GM20431 (cell line): ENCODE results near the gene ORM2.
"Not testable (repeated sequence)": the region's sequence is repeated elsewhere in the genome, so short reads cannot be mapped to it uniquely, and the experiment has no call there.

Source experiments
- in situ Hi-C: fragments of 300-500 bp; cut with MseI, MboI; formaldehyde crosslinking; loops from one replicate; pipeline ENCODE4 v1.15.0; 2020; ENCODE audit warnings: low sequenced_read_pairs; ENCODE audit not compliant: unreplicated experiment

The ORM2 gene

DNA sequence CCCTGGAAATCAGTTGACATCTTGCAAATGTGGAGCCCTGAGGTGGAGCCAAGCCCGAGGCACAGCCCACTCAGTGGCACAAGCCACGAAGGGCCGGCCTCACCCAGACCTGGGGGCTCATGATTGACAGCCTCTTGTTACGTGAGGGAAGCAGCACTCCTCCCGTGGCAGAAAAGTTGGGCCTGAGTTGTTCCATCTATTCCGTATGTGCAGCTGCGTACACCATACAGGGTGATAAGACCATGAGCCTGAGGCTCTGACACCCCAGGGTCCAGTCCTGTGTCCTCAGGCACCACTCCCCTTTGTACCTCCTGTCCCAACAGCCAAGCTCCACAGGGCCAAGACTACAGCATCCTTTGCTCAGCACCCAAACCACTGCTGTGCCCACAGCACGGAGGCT lies 1.9 kb upstream of the ORM2 start:
- in situ Hi-C loops = no loop called here

DNA sequence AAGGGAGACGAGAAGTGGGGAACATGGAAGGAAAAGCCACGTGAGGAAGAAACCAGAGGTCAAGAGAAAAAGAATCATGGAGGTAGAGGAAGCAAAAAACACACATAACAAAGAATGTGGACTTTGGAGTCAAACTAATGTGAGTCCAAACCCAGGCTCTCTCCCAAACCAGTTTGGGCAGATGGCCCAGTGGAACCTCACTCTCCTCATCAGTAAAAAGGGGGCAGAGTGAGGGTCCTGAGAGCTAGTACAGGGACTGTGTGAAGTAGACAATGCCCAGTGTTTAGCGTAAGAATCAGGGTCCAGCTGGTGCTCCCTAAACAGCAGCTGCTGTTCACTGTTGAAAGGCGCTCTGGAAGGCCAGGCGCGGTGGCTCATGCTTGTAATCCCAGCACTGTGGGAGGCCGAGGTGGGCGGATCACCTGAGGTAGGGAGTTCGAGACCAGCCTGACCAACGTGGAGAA lies 1.3 kb upstream of the ORM2 start:
- in situ Hi-C loops = not testable (repeated sequence)

DNA sequence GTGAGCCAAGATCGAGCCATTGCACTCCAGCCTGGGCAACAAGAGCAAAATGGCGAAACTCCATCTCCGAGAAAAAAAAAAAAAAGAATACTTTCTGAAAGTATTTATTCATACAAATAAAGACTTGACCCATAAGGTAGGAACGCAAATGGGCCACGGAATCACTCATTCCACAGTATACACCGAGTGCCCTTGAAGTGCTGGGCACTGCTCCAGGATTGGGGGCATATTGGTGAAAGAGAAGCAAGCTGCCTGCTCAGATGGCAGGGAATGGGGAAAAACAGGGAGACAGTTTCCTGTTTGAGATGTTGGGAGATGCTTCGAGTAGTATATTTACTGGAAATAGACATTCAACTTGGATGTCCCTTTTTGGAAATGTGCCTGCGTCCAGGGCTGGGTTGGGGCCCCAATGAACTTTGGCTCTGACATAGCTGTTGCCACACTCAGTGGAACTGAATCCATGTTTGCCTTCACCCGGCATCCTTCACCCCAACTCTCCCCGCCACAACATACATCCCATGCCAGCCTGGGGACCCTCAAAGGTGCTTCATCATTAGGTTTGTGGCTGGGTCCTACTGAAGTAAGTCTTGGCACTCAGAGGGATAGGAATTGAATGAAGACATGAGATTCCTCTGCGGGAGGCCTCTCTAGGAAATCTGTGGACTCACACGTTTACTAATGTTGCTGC lies 588 bp upstream of the ORM2 start:
- in situ Hi-C loops = not testable (repeated sequence)

DNA sequence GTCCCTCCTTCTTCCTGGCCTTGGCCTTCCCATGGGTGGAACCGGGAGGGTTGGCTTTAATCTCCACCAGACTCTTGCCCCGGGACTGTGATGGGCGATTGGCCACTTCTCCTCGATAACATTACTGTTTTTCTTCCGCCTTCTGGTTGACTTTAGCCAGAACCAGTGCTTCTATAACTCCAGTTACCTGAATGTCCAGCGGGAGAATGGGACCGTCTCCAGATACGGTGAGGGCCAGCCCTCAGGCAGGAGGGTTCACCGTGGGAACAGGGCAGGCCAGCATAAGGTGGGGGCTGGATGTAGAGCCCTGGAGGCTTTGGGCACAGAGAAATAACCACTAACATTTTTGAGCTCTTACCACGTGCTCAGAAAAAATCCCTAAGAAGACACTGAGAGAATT lies 967 bp downstream of the ORM2 start:
- in situ Hi-C loops = no loop called here

DNA sequence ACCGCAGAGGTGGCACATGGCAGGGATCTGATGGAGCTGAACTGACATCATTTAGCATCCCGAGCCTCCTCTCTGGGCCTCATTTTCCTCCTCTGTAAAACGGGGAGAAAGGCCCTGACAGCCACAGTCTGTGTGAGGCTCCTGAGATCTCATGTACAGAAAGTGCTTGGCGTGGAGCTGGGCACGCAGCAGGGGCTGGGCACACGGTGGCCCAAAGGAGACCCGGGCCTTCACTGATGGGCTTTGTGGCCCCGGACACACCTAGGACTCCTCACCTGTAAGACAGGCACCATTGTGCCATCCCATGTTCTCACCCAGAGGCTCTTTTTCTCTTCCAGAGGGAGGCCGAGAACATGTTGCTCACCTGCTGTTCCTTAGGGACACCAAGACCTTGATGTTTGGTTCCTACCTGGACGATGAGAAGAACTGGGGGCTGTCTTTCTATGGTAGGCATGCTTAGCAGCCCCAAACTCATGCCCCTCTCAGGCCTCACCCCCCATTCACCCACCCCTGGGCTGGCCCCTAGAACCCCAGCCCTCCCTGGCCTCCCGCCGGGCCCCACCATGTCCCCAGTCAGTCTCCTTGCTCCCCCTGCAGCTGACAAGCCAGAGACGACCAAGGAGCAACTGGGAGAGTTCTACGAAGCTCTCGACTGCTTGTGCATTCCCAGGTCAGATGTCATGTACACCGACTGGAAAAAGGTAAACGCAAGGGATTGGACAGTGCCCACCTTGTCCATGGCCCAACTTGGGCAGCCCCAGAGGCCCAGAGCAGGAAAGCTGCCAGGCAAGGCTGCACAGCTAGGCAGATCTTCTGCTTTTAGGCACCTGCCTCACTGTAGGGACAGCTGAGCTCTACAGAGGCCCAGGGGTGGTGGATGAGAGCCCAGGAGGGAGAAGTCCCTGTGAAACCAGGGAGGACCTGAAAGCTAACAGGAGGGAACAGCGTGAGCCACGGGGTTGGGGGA lies 1.8 kb downstream of the ORM2 start:
- in situ Hi-C loops = not testable (repeated sequence)

DNA sequence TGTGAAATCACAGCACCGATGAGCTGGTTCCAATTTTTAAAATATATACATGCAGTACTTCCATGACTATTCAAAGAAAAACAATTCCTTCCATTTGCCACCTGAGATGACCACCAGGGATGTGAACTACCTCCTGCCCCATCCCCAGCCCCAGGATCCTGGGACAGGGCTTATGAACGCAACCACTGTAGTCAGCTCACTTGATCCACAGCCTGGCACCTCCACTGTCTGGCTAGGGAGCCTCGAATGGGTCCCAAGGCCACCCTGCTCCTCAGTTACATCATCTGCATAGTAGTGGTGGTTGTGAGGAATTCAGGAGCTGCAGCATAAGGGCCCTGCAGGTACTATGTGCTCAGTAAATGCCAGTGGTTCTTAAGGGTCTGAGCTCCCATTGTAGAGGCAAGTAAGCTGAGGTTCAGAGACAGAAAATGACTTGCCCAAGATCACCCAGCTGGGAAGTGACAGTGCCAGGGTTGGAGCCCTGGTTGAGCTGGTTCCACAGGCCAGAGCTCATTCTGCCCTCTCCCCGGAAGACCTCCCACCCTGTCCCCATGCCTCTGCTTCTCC lies 2.9 kb downstream of the ORM2 start:
- in situ Hi-C loops = not testable (repeated sequence)

DNA sequence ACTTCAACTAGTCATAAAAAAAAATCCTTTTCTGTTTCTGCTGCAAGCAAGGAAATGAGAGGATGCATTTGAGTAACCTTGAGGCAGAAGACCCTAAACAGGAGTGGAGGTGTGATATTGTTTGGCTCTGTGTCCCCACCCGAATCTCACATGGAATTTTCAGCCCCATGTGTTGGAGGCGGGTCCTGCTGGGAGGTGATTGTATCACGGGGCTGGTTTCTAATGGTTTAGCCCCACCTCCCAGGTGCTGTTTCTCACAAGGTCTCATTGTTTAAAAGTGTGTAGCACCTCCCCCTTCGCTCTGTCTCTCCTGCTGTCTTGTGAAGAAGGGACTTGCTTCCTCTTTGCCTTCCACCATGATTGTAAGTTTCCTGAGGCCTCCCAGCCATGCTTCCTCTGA lies 4.0 kb downstream of the ORM2 start:
- in situ Hi-C loops = not testable (repeated sequence)

DNA sequence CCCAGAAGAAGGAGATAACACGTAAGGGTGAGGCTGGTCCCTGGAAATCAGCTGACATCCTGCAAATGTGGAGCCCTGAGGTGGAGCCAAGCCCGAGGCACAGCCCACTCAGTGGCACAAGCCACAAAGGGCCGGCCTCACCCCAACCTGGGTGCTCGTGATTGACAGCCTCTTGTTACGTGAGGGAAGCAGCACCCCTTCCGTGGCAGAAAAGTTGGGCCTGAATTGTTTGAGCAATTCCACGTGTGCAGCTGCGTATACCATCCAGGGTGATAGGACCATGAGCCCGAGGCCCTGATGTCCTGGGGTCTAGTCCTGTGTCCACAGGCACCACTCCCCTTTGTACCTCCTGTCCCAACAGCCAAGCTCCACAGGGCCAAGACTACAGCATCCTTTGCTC lies 4.8 kb downstream of the ORM2 start:
- in situ Hi-C loops = no loop called here

DNA sequence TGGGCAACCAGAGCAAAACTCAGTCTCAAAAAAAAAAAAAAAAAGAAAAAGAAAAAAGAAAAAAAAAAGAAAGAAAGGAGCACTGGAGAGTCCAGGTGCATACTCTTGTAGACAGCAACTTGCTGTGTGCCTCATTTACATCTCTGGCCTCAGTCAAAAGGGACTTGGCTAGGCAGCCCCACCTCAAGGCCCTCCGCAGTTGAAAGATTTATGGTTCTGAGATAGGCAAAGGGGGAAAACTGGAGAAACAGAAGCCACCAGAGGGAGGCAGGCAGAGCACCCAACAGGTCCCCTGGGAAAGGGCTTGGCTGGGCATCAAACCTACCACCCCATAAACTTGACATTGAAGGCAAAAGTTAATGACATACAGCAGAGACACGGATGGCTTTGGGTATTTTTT lies 6.1 kb downstream of the ORM2 start:
- in situ Hi-C loops = no loop called here

DNA sequence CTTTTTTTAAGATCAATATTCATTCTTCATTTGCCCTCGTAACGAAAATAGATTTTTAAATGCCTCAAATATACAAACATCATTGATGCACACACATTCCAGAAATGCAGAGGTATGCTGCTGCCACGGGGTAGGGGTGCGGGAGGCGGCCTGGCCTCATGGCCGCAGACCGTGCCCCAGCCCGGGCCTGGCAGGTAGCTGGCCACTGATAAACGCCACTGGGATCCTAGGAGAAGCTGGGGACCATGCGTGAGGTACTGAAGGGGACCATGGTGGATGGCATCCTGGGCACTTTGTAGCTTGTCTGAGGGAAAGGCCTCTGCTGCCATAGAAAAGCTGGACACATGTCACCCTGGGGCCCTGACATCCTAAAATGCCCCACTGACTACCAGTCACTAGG lies 6.5 kb downstream of the ORM2 start:
- in situ Hi-C loops = no loop called here

DNA sequence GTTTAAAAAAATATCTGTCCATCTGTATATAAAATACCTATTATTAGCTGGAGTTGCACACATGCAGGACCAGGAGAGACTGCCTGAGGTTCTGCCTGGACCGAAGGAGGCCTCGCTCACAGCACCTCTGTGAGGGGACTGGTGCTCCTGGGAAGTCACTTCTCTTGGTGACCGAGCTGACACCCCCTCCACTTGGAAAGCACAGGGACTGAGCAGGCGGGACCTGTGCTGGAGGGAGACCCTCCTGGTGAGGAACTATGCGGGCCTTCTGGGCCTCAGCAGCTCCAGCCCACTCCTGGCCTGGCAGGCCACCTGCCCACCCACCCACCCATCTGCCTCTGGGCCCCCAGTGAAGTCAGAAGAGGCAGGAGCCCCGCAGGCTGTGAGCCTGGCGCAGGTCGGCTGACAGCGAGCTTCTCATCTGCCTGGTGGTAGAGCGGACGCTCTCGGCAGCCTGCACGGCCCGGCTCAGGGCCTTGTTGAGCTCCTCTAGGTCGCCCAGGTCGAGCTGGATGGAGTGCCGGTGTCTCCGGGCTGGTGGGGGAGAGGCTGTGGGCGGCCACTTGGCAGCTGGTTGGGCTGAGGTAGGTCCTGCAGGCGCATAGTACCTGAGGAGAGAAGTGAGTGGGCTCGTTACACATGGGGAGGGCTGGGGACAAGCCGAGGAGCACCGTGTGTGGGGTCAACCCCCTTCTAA lies 7.2 kb downstream of the ORM2 start:
- in situ Hi-C loops = no loop called here

DNA sequence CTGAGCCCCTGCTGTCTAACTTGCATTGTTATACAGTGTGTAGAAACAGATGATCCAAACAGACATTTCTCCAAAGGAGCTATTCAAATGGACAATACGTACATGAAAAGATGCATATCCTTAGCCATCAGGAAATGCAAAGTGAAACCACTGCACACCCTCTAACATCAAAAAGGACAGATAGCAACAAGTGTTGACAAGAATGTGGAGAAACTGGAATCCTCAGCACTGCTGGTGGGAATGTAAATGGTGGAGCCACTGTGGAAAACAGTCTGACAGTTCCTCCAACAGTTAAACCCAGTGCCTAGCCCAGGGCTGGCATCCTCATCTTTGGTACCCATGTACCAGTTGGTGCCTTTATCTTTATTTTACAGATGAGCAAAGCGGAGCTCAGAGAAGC lies 8.5 kb downstream of the ORM2 start:
- in situ Hi-C loops = no loop called here

DNA sequence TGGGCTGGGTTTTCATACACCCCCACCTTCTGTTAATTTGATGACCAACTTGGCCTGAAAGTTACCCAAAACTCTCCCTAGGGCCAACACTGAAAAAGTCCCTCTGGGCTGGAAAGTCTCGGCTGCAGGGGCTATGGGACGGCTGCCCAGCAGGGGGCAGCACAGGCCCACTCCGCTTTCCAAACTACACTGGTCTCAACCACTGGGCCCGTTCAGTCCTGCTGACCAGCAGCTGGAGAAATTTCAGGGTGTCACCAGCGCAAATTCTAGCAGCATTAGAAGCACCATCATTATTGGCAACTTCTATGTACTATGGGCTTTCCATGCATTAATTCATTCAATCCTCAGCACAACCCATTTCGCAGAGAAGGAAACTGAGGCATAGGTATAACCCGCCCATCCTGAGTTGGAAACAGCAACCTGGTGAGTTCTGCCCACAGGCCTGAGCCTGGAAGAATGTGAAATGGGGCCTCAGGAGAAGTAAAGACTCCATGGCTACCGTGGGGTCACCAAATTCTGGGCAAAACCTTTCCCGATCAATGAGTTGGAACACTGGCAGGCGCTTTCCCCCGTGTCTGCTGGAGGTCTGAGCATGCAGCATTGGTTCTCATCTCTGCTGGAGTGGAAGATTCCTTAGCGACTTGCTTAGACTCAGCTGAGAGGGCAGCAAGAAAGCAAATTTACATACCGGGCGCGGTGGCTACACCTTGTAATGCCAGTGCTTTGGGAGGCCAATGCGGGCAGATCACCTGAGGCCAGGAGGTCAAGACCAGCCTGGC lies 9.7 kb downstream of the ORM2 start:
- in situ Hi-C loops = no loop called here

DNA sequence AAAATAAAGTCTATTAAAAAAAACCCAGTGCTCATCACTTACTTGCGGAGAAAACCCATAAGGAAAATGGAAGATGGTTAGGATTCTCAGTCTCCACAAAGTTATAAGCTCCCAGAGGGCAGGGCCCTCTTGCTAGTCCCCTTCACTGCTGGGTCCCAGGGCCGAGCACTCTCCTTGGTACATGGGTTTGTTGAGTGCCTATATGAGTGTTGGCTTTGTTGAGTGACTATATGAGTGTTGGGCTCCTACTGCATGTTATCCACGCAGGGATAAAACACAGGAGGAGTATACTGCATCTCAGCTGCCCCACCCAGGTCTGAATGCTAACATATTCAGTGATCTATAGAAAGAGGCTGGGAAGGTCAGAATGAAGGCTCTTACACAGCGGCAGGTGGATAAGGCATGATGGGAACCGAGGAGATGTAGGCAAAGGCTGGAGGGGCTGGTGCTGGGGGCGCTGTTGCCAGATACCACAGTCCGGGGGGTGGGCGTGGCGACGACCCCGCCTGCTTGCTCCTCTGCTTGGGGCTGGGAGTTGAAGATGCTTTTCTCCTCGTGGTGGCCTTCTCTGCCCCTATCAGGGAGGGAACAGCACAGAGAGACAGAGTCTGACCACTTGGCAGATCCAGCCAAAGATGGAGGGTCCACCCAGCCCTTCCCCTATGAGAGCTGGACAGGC lies 11.6 kb downstream of the ORM2 start:
- in situ Hi-C loops = no loop called here

DNA sequence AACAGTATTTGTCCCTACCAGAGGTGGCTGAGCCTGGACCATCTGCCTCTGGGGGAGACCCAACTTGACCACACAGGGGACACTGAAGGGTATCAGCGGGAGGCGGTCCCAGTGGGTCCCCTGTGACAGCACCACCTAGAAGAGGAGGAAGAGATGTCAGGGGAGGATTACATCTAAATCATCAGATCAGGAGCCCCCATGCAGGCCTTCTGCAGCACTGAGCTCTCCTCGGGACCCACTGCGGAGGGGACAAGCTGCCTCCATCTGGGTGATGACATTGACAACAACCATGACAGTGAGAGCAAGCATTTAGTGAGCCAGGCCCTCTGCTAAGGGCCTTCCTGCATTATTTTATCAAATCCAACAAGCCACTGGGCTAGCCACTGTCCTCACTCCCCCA lies 12.3 kb downstream of the ORM2 start:
- in situ Hi-C loops = no loop called here

DNA sequence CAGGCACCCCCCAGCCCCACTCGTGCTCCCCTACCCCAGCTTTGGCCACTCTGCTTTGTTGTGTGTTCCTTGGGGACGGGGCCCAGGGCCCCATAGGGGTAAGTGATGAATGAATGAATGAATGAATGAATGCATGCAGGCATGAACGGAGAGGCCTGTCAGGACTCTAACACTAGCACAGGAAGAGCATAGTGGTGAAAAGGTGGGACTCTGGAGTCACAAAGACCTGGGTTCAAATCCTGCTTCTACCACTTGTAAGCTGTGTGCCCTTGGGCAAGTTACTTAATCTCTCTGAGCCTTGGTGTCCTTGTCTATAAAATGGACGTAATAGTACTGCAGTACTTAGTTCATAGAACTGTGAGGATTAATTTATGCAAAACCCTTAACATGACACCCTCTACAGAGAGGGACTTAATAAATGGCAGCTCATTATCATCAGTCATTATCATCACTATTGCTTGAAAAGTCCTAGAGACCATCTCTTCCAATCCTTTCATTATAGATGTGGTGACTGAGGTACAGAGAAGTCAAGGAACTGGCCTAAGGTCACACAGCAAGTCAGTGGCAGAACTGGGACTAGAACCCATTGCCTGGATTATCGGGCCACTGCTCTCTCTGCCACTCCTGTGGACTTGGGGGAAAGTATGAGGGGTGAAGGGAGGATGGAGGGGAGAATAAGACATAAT lies 13.2 kb downstream of the ORM2 start:
- in situ Hi-C loops = no loop called here

DNA sequence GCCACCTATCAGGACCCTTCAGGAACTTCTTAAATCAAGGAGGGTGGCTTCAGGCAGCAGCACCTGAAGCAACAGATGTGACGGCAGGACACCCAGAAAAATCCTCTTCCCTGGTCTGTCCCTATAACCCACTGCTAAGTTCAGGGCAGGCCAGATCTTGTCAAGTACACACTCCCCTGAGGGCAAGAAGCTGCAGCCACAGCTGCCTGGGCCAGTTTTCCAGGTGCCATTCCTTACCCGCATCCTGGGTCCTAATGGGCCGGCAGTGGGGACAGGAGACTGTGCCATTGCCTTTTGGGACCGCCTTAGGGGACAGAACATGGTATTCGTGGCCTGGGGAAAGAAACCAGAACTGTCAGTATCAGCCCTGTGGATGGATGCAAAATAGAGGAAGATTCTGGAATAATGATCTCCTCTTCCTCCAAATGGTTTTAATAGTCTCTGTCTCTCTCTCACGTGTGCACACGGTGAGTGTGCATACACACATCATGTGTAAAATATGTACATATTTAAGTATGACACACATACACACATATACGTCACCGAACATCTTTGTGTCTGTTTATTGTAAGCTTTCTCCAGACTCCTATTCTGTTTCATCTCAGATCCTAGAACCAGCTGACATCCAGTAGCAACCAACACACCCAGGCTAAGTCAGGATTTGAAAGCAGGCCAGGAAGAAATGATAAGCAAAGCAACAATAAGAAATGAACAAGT lies 14.0 kb downstream of the ORM2 start:
- in situ Hi-C loops = no loop called here

DNA sequence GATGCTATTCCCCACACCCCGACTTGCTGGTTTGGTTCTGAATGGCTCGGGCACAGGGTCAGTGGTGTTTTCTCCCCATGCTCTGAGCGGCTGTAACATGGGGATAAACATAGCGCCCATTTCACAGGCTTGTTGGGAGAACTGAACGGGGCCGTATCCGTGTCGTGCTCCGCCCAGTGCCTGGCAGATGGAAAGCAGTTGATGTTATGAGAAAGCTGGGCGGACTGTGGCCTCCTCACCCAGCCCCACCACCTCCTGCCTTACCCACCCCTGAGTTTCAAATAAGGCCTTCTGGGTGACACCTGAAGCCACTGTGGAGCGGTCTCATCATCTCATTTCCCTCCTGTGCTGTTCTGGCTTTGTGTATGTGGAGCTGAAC lies 14.5 kb downstream of the ORM2 start:
- in situ Hi-C loops = no loop called here
